ENCODE results near the gene TMEM150A.

DNA sequence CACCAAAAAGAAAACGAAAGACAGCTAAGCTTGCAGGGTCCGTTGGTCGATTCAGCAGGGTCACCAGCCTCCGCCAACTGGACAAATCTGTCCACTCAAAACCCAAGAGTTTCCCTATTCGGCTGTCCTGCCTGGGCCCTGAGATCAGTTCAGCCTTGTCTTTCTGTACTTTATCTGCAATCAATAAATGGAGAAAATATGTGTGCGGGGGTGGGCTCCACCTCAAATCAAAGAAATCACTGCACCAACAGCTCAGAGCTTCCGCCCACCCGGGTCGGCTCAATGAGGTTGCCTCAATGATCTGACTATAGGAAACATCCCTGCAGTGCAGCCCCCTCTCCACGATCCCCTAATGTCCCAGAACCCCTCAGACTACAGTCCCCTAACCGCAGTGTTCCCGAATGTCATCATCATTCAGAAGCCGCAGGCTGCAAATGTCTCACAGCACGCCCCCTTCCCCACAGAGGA lies 41.7 kb downstream of the TMEM150A start:
- TF ChIP-seq, protein P1, sequence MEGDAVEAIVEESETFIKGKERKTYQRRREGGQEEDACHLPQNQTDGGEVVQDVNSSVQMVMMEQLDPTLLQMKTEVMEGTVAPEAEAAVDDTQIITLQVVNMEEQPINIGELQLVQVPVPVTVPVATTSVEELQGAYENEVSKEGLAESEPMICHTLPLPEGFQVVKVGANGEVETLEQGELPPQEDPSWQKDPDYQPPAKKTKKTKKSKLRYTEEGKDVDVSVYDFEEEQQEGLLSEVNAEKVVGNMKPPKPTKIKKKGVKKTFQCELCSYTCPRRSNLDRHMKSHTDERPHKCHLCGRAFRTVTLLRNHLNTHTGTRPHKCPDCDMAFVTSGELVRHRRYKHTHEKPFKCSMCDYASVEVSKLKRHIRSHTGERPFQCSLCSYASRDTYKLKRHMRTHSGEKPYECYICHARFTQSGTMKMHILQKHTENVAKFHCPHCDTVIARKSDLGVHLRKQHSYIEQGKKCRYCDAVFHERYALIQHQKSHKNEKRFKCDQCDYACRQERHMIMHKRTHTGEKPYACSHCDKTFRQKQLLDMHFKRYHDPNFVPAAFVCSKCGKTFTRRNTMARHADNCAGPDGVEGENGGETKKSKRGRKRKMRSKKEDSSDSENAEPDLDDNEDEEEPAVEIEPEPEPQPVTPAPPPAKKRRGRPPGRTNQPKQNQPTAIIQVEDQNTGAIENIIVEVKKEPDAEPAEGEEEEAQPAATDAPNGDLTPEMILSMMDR (IDR thresholded peaks at IDR 0.05; ENCODE audit: low read depth, low read length): no peak
- TF ChIP-seq EZH2phosphoT487 (IDR thresholded peaks at IDR 0.05; ENCODE audit: low read depth): no peak
